GM18519 (cell line): Measurements from ENCODE around the gene AGMAT.
"Not testable (repeated sequence)": the region's sequence is repeated elsewhere in the genome, so short reads cannot be mapped to it uniquely, and the experiment has no call there.

ENCODE experiments used
- ATAC-seq: cut with Tn5 transposase; IDR thresholded peaks from one replicate; pipeline ENCODE4 v1.9.1; 2021; ENCODE audit warnings: mild to moderate bottlenecking, moderate library complexity; ENCODE audit not compliant: unreplicated experiment, low FRiP score

Gene AGMAT

GRCh38 chr1:15616373-15617172 lies 31.7 kb upstream of the AGMAT start:
- ATAC-seq = peak; percentile 2

GRCh38 chr1:15610167-15610566 lies 25.3 kb upstream of the AGMAT start:
- no peak for ATAC-seq

GRCh38 chr1:15609631-15610030 lies 24.8 kb upstream of the AGMAT start:
- no peak for ATAC-seq

- no peak for ATAC-seq
Observed at GRCh38 chr1:15605398-15606383, 20.8 kb upstream of the AGMAT start.

GRCh38 chr1:15604400-15604799 lies 19.5 kb upstream of the AGMAT start:
- not testable (repeated sequence) for ATAC-seq

GRCh38 chr1:15603966-15604282 lies 19.1 kb upstream of the AGMAT start:
- ATAC-seq = not testable (repeated sequence)

GRCh38 chr1:15603050-15603965 lies 18.5 kb upstream of the AGMAT start:
- ATAC-seq = peak; percentile 73

- ATAC-seq = no peak
Observed at GRCh38 chr1:15598436-15598835, 13.6 kb upstream of the AGMAT start.

GRCh38 chr1:15595809-15596617 lies 11.2 kb upstream of the AGMAT start:
- ATAC-seq = no peak

GRCh38 chr1:15592285-15592684 lies 7.4 kb upstream of the AGMAT start:
- no peak for ATAC-seq

- no peak for ATAC-seq
Observed at GRCh38 chr1:15583016-15583706, 1.7 kb downstream of the AGMAT start.

GRCh38 chr1:15579683-15580047 lies 5.2 kb downstream of the AGMAT start:
- no peak for ATAC-seq

- ATAC-seq = no peak
Observed at GRCh38 chr1:15578921-15579682, 5.7 kb downstream of the AGMAT start.

- no peak for ATAC-seq
Observed at GRCh38 chr1:15577691-15578090, 7.2 kb downstream of the AGMAT start.

- ATAC-seq = no peak
Observed at GRCh38 chr1:15575549-15576150, 9.2 kb downstream of the AGMAT start.

GRCh38 chr1:15574741-15575140 lies 10.1 kb downstream of the AGMAT start:
- ATAC-seq = no peak

- no peak for ATAC-seq
Observed at GRCh38 chr1:15573477-15573876, 11.4 kb downstream of the AGMAT start.

GRCh38 chr1:15571266-15571665 lies 13.6 kb downstream of the AGMAT start:
- no peak for ATAC-seq
